Measurements from ENCODE around the gene DDX41.

The DDX41 gene

DNA sequence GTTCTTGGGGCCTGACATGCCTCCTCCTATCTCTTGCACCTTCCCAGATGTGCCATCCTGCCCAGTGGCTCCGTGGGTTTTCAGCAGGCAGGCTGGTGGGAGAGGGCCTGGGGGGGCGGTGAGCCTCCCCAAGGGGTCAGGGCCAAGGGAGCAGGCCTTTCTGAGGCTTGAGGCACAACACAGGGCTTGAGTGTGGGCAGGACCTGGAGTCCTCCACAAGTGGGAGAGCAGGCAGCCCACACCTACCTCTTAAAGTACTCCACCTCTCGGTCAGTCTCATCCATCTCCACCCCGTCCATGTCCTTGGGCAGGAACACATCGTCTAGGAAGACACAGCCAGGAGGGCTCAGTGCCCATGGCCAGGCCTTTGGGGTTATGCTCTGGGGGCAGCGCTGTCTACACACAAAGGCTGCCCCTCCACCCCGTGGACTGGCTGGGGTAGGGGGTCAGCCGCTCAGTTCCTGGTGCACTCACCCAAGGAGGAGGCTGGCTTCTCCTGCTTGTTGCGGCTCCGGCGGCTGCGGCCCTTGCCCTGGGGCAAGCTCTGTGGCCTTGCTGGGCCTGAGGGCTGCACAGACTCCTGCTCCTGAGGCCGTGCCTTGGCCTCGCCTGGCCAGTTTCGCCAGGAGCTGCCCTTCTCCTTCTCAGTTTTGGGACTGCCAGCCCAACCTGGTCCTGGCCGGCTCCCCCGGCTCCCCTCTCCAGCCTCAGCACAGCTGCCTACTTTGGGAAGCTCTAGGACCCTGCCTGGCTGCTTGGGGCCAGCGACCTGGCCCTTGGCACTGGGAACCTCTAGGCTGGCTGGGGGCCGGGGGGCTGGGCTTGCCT lies 7.2 kb upstream of the DDX41 start:
- no peak overlapping the region for H3K4me2 ChIP-seq (ENCODE audit: insufficient read depth, low read length, poor library complexity, severe bottlenecking)
- no peak overlapping the region for H3K14ac ChIP-seq (ENCODE audit: low read length)
- no peak overlapping the region for H2AFZ ChIP-seq (ENCODE audit: low read length)
- H3K27ac ChIP-seq (replicated peaks; ENCODE audit: low read length): no peak overlapping the region
- no peak overlapping the region for H2BK120ac ChIP-seq (ENCODE audit: low read depth, low read length)
- H2BK12ac ChIP-seq (ENCODE audit: low read length): no peak overlapping the region
- no peak overlapping the region for H2BK5ac ChIP-seq (ENCODE audit: low read length)
- H3K4me3 ChIP-seq (ENCODE audit: low read length in 2 of 2): no peak overlapping the region
- no CpG with 5 or more reads among the region's 19 CpGs for WGBS, 2 donors (ENCODE audit: extremely low coverage in 2 of 2, insufficient read length in 2 of 2, insufficient replicate concordance in 1 of 2)
- H3K23ac ChIP-seq (ENCODE audit: low read depth, low read length, poor library complexity): no peak overlapping the region
- no peaks in the 10 kb centered on the region for H3K4me1 ChIP-seq (ENCODE audit: control insufficient read depth in 2 of 2, insufficient read depth in 1 of 2, low read depth in 1 of 2, low read length in 2 of 2)
- H3K9ac ChIP-seq (ENCODE audit: low read depth, low read length, poor library complexity): no peak overlapping the region
- H3K9me3 ChIP-seq (replicated peaks in 1 of 2; ENCODE audit: control insufficient read depth in 2 of 2, insufficient read depth in 1 of 2, low read depth in 1 of 2, low read length in 2 of 2): no peaks in the 10 kb centered on the region
- no peak overlapping the region for H3K18ac ChIP-seq (ENCODE audit: low read length)
- peaks cover 2% of the 10 kb centered on the region for H3K79me1 ChIP-seq (ENCODE audit: low read depth, low read length)
- H4K91ac ChIP-seq (ENCODE audit: low read depth, low read length, poor library complexity): no peak overlapping the region
- no peak overlapping the region for H2BK15ac ChIP-seq (ENCODE audit: low read length)
- H4K8ac ChIP-seq (ENCODE audit: low read depth, low read length): no peak overlapping the region
- no peaks in the 10 kb centered on the region for H3K27me3 ChIP-seq (ENCODE audit: control insufficient read depth in 3 of 3, insufficient read depth in 3 of 3, low read depth in 1 of 3, low read length in 3 of 3)
- peaks cover 70 to 96% of the 10 kb centered on the region in 2 donors for H3K36me3 ChIP-seq (replicated peaks in 1 of 2; ENCODE audit: control insufficient read depth in 2 of 2, insufficient read depth in 2 of 2, low read length in 2 of 2)
- no peak for DNase-seq (ENCODE audit: low spot score)
- no peak overlapping the region for H3K4ac ChIP-seq (ENCODE audit: low read length)
- H2AK5ac ChIP-seq (ENCODE audit: low read depth, low read length): no peak overlapping the region

GRCh38 chr5:177520916-177521513 lies 4.3 kb upstream of the DDX41 start:
- no peak overlapping the region for H2BK15ac ChIP-seq (ENCODE audit: low read length)
- no peak overlapping the region for H4K8ac ChIP-seq (ENCODE audit: low read depth, low read length)
- H2BK120ac ChIP-seq (ENCODE audit: low read depth, low read length): no peak overlapping the region
- H3K4me1 ChIP-seq (ENCODE audit: control insufficient read depth in 2 of 2, insufficient read depth in 1 of 2, low read depth in 1 of 2, low read length in 2 of 2): peaks cover 3% of the 10 kb centered on the region in 2 donors
- no peak overlapping the region for H3K4me2 ChIP-seq (ENCODE audit: insufficient read depth, low read length, poor library complexity, severe bottlenecking)
- no peak overlapping the region for H2AFZ ChIP-seq (ENCODE audit: low read length)
- no peak overlapping the region for H4K91ac ChIP-seq (ENCODE audit: low read depth, low read length, poor library complexity)
- WGBS, 2 donors (ENCODE audit: extremely low coverage in 2 of 2, insufficient read length in 2 of 2, insufficient replicate concordance in 1 of 2): no CpG with 5 or more reads among the region's 2 CpGs
- H3K23ac ChIP-seq (ENCODE audit: low read depth, low read length, poor library complexity): no peak overlapping the region
- no peak overlapping the region for H3K4me3 ChIP-seq (ENCODE audit: low read length in 2 of 2)
- no peaks in the 10 kb centered on the region for H3K27me3 ChIP-seq (ENCODE audit: control insufficient read depth in 3 of 3, insufficient read depth in 3 of 3, low read depth in 1 of 3, low read length in 3 of 3)
- no peaks in the 10 kb centered on the region for H3K9me3 ChIP-seq (replicated peaks in 1 of 2; ENCODE audit: control insufficient read depth in 2 of 2, insufficient read depth in 1 of 2, low read depth in 1 of 2, low read length in 2 of 2)
- peaks cover 53 to 71% of the 10 kb centered on the region in 2 donors for H3K36me3 ChIP-seq (replicated peaks in 1 of 2; ENCODE audit: control insufficient read depth in 2 of 2, insufficient read depth in 2 of 2, low read length in 2 of 2)
- no peak overlapping the region for H3K4ac ChIP-seq (ENCODE audit: low read length)
- H2BK5ac ChIP-seq (ENCODE audit: low read length): no peak overlapping the region
- no peak overlapping the region for H2AK5ac ChIP-seq (ENCODE audit: low read depth, low read length)
- no peak for DNase-seq (ENCODE audit: low spot score)
- H3K14ac ChIP-seq (ENCODE audit: low read length): no peak overlapping the region
- no peak overlapping the region for H3K9ac ChIP-seq (ENCODE audit: low read depth, low read length, poor library complexity)
- H3K18ac ChIP-seq (ENCODE audit: low read length): no peak overlapping the region
- peaks cover 9% of the 10 kb centered on the region for H3K79me1 ChIP-seq (ENCODE audit: low read depth, low read length)
- H2BK12ac ChIP-seq (ENCODE audit: low read length): no peak overlapping the region
- H3K27ac ChIP-seq (replicated peaks; ENCODE audit: low read length): no peak overlapping the region

- Histone ChIP-seq H3K9me3 (replicated peaks in 1 of 2; ENCODE audit: control insufficient read depth in 2 of 2, insufficient read depth in 1 of 2, low read depth in 1 of 2, low read length in 2 of 2) (no peaks in the 10 kb centered on the region), H3K36me3 (replicated peaks in 1 of 2; ENCODE audit: control insufficient read depth in 2 of 2, insufficient read depth in 2 of 2, low read length in 2 of 2) (peaks cover 52 to 71% of the 10 kb centered on the region in 2 donors)
These were observed 3.5 kb upstream of the DDX41 start for GRCh38 chr5:177520271-177520670.

DNA sequence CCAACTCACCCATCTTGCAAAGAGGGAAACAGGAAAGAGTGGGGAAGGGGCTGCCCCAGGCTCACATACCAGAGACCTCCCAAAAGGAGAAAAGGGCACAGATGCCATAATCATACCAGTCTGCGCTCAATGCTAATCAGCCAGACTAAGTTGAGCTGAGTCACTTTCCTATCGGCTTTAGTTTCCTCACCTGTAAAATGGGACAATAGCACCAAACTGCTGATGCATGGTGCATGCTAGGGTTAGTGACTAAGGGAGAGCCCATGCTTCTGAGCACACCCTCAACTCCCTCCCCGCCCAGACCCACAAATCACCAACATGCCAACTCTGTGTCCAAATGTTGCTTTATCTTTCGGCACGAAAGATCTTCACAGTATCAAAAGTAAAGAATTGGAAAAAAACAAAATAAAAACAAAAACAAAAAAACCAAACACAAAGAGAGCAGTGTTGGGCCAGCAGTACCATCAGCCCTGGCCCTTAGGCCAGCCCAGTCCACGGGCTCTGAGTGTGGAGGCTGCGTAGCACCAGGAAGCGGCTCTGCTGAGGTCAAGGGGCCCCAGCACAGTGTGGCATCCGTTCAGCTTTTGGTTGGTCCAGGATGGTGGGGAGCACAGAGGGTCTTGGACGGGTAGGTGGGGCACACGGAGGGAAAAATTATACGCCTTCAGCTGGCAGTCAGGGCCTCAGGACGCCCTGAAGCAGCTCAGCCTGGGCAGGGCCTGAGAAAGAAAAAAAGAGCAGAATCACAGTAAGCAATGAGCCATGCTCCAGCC lies 2.9 kb upstream of the DDX41 start:
- DNase-seq (ENCODE audit: low spot score): no peak
- Histone ChIP-seq H3K27ac (replicated peaks; ENCODE audit: low read length) (no peak overlapping the region), H3K4ac (ENCODE audit: low read length) (no peak overlapping the region), H3K9ac (ENCODE audit: low read depth, low read length, poor library complexity) (no peak overlapping the region), H2BK15ac (ENCODE audit: low read length) (no peak overlapping the region), H4K91ac (ENCODE audit: low read depth, low read length, poor library complexity) (no peak overlapping the region), H3K4me3 (ENCODE audit: low read length in 2 of 2) (peak overlapping the region in 1 of 2 donors; percentile 19), H3K36me3 (replicated peaks in 1 of 2; ENCODE audit: control insufficient read depth in 2 of 2, insufficient read depth in 2 of 2, low read length in 2 of 2) (peaks cover 53 to 71% of the 10 kb centered on the region in 2 donors), H2AK5ac (ENCODE audit: low read depth, low read length) (no peak overlapping the region), H3K27me3 (ENCODE audit: control insufficient read depth in 3 of 3, insufficient read depth in 3 of 3, low read depth in 1 of 3, low read length in 3 of 3) (no peaks in the 10 kb centered on the region), H2BK120ac (ENCODE audit: low read depth, low read length) (no peak overlapping the region), H2AFZ (ENCODE audit: low read length) (no peak overlapping the region), H2BK12ac (ENCODE audit: low read length) (no peak overlapping the region), H3K23ac (ENCODE audit: low read depth, low read length, poor library complexity) (no peak overlapping the region), H4K8ac (ENCODE audit: low read depth, low read length) (no peak overlapping the region), H3K4me2 (ENCODE audit: insufficient read depth, low read length, poor library complexity, severe bottlenecking) (no peak overlapping the region), H3K4me1 (ENCODE audit: control insufficient read depth in 2 of 2, insufficient read depth in 1 of 2, low read depth in 1 of 2, low read length in 2 of 2) (peaks cover 4 to 9% of the 10 kb centered on the region in 2 donors), H3K14ac (ENCODE audit: low read length) (no peak overlapping the region), H3K18ac (ENCODE audit: low read length) (no peak overlapping the region), H3K9me3 (replicated peaks in 1 of 2; ENCODE audit: control insufficient read depth in 2 of 2, insufficient read depth in 1 of 2, low read depth in 1 of 2, low read length in 2 of 2) (no peaks in the 10 kb centered on the region), H2BK5ac (ENCODE audit: low read length) (no peak overlapping the region), H3K79me1 (ENCODE audit: low read depth, low read length) (peaks cover 12% of the 10 kb centered on the region)
- no CpG with 5 or more reads among the region's 13 CpGs for WGBS, 2 donors (ENCODE audit: extremely low coverage in 2 of 2, insufficient read length in 2 of 2, insufficient replicate concordance in 1 of 2)

More at GRCh38 chr5:177520271-177520670, 3.5 kb upstream of the DDX41 start:
- WGBS, 2 donors (ENCODE audit: extremely low coverage in 2 of 2, insufficient read length in 2 of 2, insufficient replicate concordance in 1 of 2): no CpG with 5 or more reads among the region's 3 CpGs
- no peak overlapping the region for H3K4me2 ChIP-seq (ENCODE audit: insufficient read depth, low read length, poor library complexity, severe bottlenecking)
- no peak overlapping the region for H2AK5ac ChIP-seq (ENCODE audit: low read depth, low read length)
- H3K18ac ChIP-seq (ENCODE audit: low read length): no peak overlapping the region
- no peaks in the 10 kb centered on the region for H3K27me3 ChIP-seq (ENCODE audit: control insufficient read depth in 3 of 3, insufficient read depth in 3 of 3, low read depth in 1 of 3, low read length in 3 of 3)
- H2BK15ac ChIP-seq (ENCODE audit: low read length): no peak overlapping the region
- H2AFZ ChIP-seq (ENCODE audit: low read length): no peak overlapping the region
- no peak overlapping the region for H3K4ac ChIP-seq (ENCODE audit: low read length)
- no peak overlapping the region for H2BK12ac ChIP-seq (ENCODE audit: low read length)
- no peak overlapping the region for H2BK5ac ChIP-seq (ENCODE audit: low read length)
- H3K9ac ChIP-seq (ENCODE audit: low read depth, low read length, poor library complexity): no peak overlapping the region
- H4K91ac ChIP-seq (ENCODE audit: low read depth, low read length, poor library complexity): no peak overlapping the region
- peaks cover 12% of the 10 kb centered on the region for H3K79me1 ChIP-seq (ENCODE audit: low read depth, low read length)
- no peak for DNase-seq (ENCODE audit: low spot score)
- H3K4me3 ChIP-seq (ENCODE audit: low read length in 2 of 2): no peak overlapping the region
- H3K23ac ChIP-seq (ENCODE audit: low read depth, low read length, poor library complexity): no peak overlapping the region
- H2BK120ac ChIP-seq (ENCODE audit: low read depth, low read length): no peak overlapping the region
- H3K14ac ChIP-seq (ENCODE audit: low read length): no peak overlapping the region
- H4K8ac ChIP-seq (ENCODE audit: low read depth, low read length): no peak overlapping the region
- peaks cover 4 to 9% of the 10 kb centered on the region in 2 donors for H3K4me1 ChIP-seq (ENCODE audit: control insufficient read depth in 2 of 2, insufficient read depth in 1 of 2, low read depth in 1 of 2, low read length in 2 of 2)
- H3K27ac ChIP-seq (replicated peaks; ENCODE audit: low read length): no peak overlapping the region
